HepG2 (cell line): Measurements from ENCODE around the gene SIK2. TPM values are rescaled to one million over a fixed set of nuclear protein-coding genes. Genes with fewer than 3 reads are reported as not detected.

Experiments
- ARID4A ChIP-seq: sonication (generic); formaldehyde crosslinking; IDR thresholded peaks from 2 replicates; pipeline ENCODE4 v1.5.0; 2020; ENCODE audit warnings: mild to moderate bottlenecking, missing genetic modification reagents, borderline replicate concordance
- CEBPB ChIP-seq: IDR thresholded peaks from 2 replicates; pipeline ENCODE4 v1.6.1; 2011; ENCODE audit warnings: low read depth, low read length, improper control_type of control experiment, borderline replicate concordance
- KDM3A ChIP-seq: IDR thresholded peaks from 2 replicates; pipeline ENCODE4 v1.6.1; 2018; ENCODE audit warnings: low read depth, missing compliant biosample characterization
- KMT2A ChIP-seq: sonication (generic); formaldehyde crosslinking; IDR thresholded peaks from 2 replicates; pipeline ENCODE4 v1.4.0; 2020; ENCODE audit warnings: missing genetic modification reagents
- NFKB2 ChIP-seq: sonication (generic); formaldehyde crosslinking; IDR thresholded peaks from 2 replicates; pipeline ENCODE4 v1.4.0; 2020; ENCODE audit warnings: missing genetic modification reagents, borderline replicate concordance
- POGZ ChIP-seq: sonication (generic); formaldehyde crosslinking; IDR thresholded peaks from 2 replicates; pipeline ENCODE4 v1.4.0; 2020; ENCODE audit warnings: mild to moderate bottlenecking, missing genetic modification reagents
- SALL1 ChIP-seq: sonication (generic); formaldehyde crosslinking; IDR thresholded peaks from 2 replicates; pipeline ENCODE4 v1.8.0; 2022; ENCODE audit warnings: mild to moderate bottlenecking, missing genetic modification reagents
- ZNF354B ChIP-seq: sonication (generic); formaldehyde crosslinking; IDR thresholded peaks from 2 replicates; pipeline ENCODE4 v1.8.0; 2022; ENCODE audit warnings: mild to moderate bottlenecking, missing genetic modification reagents
- ZNF564 ChIP-seq: sonication (generic); formaldehyde crosslinking; IDR thresholded peaks from 2 replicates; pipeline ENCODE4 v1.8.1; 2023; ENCODE audit warnings: mild to moderate bottlenecking, missing genetic modification reagents
- ZNF646 ChIP-seq: sonication (generic); formaldehyde crosslinking; IDR thresholded peaks from 2 replicates; pipeline ENCODE4 v1.9.0; 2021; ENCODE audit warnings: mild to moderate bottlenecking, missing genetic modification reagents
- ZSCAN30 ChIP-seq: sonication (generic); formaldehyde crosslinking; IDR thresholded peaks from 2 replicates; pipeline ENCODE4 v1.5.0; 2020; ENCODE audit warnings: mild to moderate bottlenecking, missing genetic modification reagents
- polyA plus RNA-seq, 8 experiments: library from polyadenylated mRNA; depleted of rRNA in 3 of 8; stranded (reverse) in 7 of 8; unstranded in 1 of 8; fragments of >200 nt; fragmentation: Illumina TruSeq in 4 of 8; extraction: Trizol in 4 of 8; gene quantifications; 2 replicates each; pipeline versions ENCODE4 v1.2.1 to v1.2.3, GENCODE V29; 2011 to 2016; ENCODE audit warnings: low read depth in 4 of 8, missing spikeins in 1 of 8, mixed read lengths in 1 of 8; ENCODE audit not compliant: insufficient read depth in 1 of 8
- total RNA-seq, 5 experiments: library from RNA; depleted of rRNA; stranded (reverse); fragments of >200 nt; fragmentation: Illumina TruSeq; extraction: Trizol; gene quantifications; 2 replicates each; pipeline ENCODE4 v1.2.3, GENCODE V29; 2016; ENCODE audit warnings: low read depth in 1 of 5
- TF ChIP-seq, protein P1 (sequence below): sonication (generic); formaldehyde crosslinking; IDR thresholded peaks from 2 replicates; pipeline ENCODE4 v1.4.0; 2020; ENCODE audit warnings: missing genetic modification reagents; ENCODE audit errors: not compliant biosample characterization
- TF ChIP-seq, protein P2 (sequence below): sonication (generic); formaldehyde crosslinking; IDR thresholded peaks from 2 replicates; pipeline ENCODE4 v1.5.0; 2020; ENCODE audit warnings: mild to moderate bottlenecking, missing genetic modification reagents

The SIK2 gene
- total and polyA plus RNA-seq, 2 of the 13 experiments (the other 11 are each of a cell fraction or from before 2014, with no cell fraction given), result 8.1 to 15.4 TPM

DNA sequence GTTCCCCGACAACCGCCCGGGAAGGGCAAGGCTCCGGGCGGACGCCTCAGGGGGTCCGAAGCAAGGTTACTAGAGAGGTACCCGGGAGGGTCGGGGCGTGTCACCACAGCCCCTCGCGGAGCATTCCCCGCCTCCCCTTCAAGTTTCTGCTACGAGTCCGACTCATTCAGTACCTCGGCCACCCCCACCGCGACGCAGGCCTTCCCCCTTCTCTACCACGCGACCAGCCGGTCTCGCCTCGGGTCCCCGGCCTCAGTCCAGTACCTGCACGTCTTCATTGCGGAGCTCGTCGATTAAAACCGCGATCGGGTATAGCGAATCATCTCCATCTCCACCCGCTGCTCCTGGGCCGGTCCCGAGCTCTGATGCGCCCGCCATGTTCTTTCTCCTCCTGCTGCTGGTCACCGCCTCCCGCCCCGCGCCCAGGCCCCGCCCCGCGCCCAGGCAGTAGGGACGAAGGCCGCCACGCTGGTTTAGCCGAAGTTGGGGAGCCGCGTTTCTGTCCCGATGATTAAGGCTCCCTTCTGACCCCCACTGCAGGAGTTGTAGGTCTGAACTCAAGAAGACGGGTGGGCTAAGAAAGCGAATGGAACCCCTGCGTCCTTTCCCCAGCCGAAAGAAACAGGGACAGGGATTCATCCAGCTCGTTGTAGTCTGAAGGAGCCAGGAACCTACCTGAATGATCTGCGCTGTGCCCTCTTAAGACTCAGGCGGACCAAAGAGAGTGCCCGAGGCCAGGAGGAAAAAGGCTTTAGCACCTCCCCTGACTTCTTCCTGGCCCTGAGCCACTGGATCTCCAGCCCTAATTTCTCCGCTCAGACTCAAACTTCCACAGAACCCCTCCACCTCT is 164.0 kb downstream of the SIK2 start, which contains the start of gene PPP2R1B (continued):
- no peak for TF ChIP-seq ZNF646 (CRISPR knock-in tag)
- TF ChIP-seq CEBPB, result no peak
- peak; percentile 59; the same call in 1 of the 2 replicates for TF ChIP-seq SALL1 (CRISPR knock-in tag)
- TF ChIP-seq NFKB2 (CRISPR knock-in tag), result peak; percentile 83
- TF ChIP-seq ARID4A (CRISPR knock-in tag), result peak; percentile 89
- TF ChIP-seq POGZ, result peak; percentile 32; the same call in 1 of the 2 replicates
- TF ChIP-seq ZNF564, result 0 out of 2 replicates have a peak, but pooled peaks have one; percentile 21
- TF ChIP-seq ZSCAN30 (CRISPR knock-in tag), result 0 out of 2 replicates have a peak, but pooled peaks have one; percentile 61
- TF ChIP-seq, protein P1, sequence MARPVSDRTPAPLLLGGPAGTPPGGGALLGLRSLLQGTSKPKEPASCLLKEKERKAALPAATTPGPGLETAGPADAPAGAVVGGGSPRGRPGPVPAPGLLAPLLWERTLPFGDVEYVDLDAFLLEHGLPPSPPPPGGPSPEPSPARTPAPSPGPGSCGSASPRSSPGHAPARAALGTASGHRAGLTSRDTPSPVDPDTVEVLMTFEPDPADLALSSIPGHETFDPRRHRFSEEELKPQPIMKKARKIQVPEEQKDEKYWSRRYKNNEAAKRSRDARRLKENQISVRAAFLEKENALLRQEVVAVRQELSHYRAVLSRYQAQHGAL (CRISPR knock-in tag), result peak; percentile 41
- TF ChIP-seq ZNF354B, result no peak
- 0 out of 2 replicates have a peak, but pooled peaks have one; percentile 15 for TF ChIP-seq KDM3A (CRISPR knock-in tag)
- TF ChIP-seq, protein P2, sequence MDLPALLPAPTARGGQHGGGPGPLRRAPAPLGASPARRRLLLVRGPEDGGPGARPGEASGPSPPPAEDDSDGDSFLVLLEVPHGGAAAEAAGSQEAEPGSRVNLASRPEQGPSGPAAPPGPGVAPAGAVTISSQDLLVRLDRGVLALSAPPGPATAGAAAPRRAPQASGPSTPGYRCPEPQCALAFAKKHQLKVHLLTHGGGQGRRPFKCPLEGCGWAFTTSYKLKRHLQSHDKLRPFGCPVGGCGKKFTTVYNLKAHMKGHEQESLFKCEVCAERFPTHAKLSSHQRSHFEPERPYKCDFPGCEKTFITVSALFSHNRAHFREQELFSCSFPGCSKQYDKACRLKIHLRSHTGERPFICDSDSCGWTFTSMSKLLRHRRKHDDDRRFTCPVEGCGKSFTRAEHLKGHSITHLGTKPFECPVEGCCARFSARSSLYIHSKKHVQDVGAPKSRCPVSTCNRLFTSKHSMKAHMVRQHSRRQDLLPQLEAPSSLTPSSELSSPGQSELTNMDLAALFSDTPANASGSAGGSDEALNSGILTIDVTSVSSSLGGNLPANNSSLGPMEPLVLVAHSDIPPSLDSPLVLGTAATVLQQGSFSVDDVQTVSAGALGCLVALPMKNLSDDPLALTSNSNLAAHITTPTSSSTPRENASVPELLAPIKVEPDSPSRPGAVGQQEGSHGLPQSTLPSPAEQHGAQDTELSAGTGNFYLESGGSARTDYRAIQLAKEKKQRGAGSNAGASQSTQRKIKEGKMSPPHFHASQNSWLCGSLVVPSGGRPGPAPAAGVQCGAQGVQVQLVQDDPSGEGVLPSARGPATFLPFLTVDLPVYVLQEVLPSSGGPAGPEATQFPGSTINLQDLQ (CRISPR knock-in tag), result 0 out of 2 replicates have a peak, but pooled peaks have one; percentile 47
- peak; percentile 75; the same call in 1 of the 2 replicates for TF ChIP-seq KMT2A (CRISPR knock-in tag)
